B cell (primary cell): Measurements from ENCODE around the gene KLF16. TPM values are rescaled to one million over a fixed set of nuclear protein-coding genes. Genes with fewer than 3 reads are reported as not detected.
A peak's percentile ranks its signal among the peaks of the same experiment; 100 is the strongest.

ENCODE experiments used
- ATAC-seq: fragments of 200-7000 bp; cut with Tn5 transposase; one replicate; pipeline ENCODE4 v1.10.0; 2021; ENCODE audit warnings: low read depth, mild to moderate bottlenecking, moderate number of reproducible peaks, moderate library complexity
- CTCF ChIA-PET: fragments of 350-600 bp; sonication (Branson Sonifier 250); formaldehyde crosslinking; loops from one replicate; lab custom pipeline; 2021; ENCODE audit warnings: antibody characterized with exemption, inconsistent platforms; lab: Charles Lee
- POLR2A ChIA-PET: fragments of 350-600 bp; sonication (Branson Sonifier 250); formaldehyde crosslinking; loops from one replicate; lab custom pipeline; 2021; ENCODE audit warnings: antibody characterized with exemption; lab: Charles Lee
- DNase-seq: peaks from one replicate; pipeline ENCODE4 v3.0.0; 2013
- H2AFZ ChIP-seq: 2 replicates; pipeline ENCODE4 v1.6.1; 2012; ENCODE audit warnings: mild to moderate bottlenecking, low read depth, low read length; ENCODE audit not compliant: insufficient read depth, poor library complexity, severe bottlenecking
- H3K27ac ChIP-seq, 2 donors: 1 replicate in 1 of 2; 2 replicates in 1 of 2; pipeline ENCODE4 v1.5.1; 2012 to 2013; ENCODE audit warnings: low read length in 2 of 2, mild to moderate bottlenecking in 2 of 2, moderate library complexity in 1 of 2
- H3K27me3 ChIP-seq, 4 experiments: fragments of 200-600 bp in 1 of 4; sonication (generic) in 1 of 4; replicated peaks in 1 of 4; 1 replicate in 2 of 4; 2 replicates in 2 of 4; pipeline versions ENCODE4 v1.6.1 to v1.7.0; 2013 to 2016; ENCODE audit warnings: low read length in 3 of 4, mild to moderate bottlenecking in 2 of 4, mixed read lengths in 1 of 4, moderate library complexity in 1 of 4; ENCODE audit not compliant: insufficient read depth in 4 of 4, control insufficient read depth in 3 of 4; ENCODE audit errors: control extremely low read depth in 1 of 4
- H3K36me3 ChIP-seq, 2 experiments: replicated peaks in 1 of 2; 1 replicate in 1 of 2; 2 replicates in 1 of 2; pipeline versions ENCODE4 v1.6.1 to v1.7.1; 2013; ENCODE audit warnings: low read length in 1 of 2; ENCODE audit not compliant: insufficient read depth in 2 of 2, control insufficient read depth in 1 of 2; ENCODE audit errors: control extremely low read depth in 1 of 2, extremely low read depth in 1 of 2
- H3K4me1 ChIP-seq, 2 donors: fragments of 200-600 bp in 1 of 2; sonication (generic) in 1 of 2; 1 replicate in 1 of 2; 2 replicates in 1 of 2; pipeline versions ENCODE4 v1.5.1 to v1.6.1; 2013 to 2017; ENCODE audit warnings: low read length in 2 of 2; ENCODE audit not compliant: control insufficient read depth in 2 of 2, insufficient read depth in 2 of 2
- H3K4me2 ChIP-seq: replicated peaks from 2 replicates; pipeline ENCODE3; 2012; ENCODE audit warnings: mild to moderate bottlenecking, low read depth, low read length; ENCODE audit not compliant: poor library complexity, severe bottlenecking
- H3K4me3 ChIP-seq, 5 experiments: fragments of 200-600 bp in 1 of 5; sonication (generic) in 1 of 5; 1 replicate in 3 of 5; 2 replicates in 2 of 5; pipeline versions ENCODE4 v1.5.1 to v1.7.0; 2011 to 2016; ENCODE audit warnings: low read length in 4 of 5, mild to moderate bottlenecking in 4 of 5, low read depth in 2 of 5, control low read depth in 1 of 5, moderate library complexity in 1 of 5; ENCODE audit not compliant: insufficient read depth in 1 of 5; ENCODE audit errors: control extremely low read depth in 1 of 5, extremely low read depth in 1 of 5
- H3K79me2 ChIP-seq: fragments of 200-600 bp; sonication (generic); one replicate; pipeline ENCODE4 v1.6.0; 2016; ENCODE audit warnings: low read length; ENCODE audit not compliant: control insufficient read depth, insufficient read depth
- H3K9ac ChIP-seq: fragments of 200-600 bp; sonication (generic); 2 replicates; pipeline ENCODE4 v1.6.1; 2017; ENCODE audit warnings: mild to moderate bottlenecking, low read length, moderate library complexity
- H3K9me3 ChIP-seq, 3 donors: one replicate each; pipeline versions ENCODE4 v1.6.1 to v1.7.1; 2013; ENCODE audit warnings: low read length in 2 of 3; ENCODE audit not compliant: control insufficient read depth in 2 of 3, insufficient read depth in 1 of 3; ENCODE audit errors: control extremely low read depth in 1 of 3
- H4K20me1 ChIP-seq: 2 replicates; pipeline ENCODE4 v1.6.0; 2012; ENCODE audit warnings: mild to moderate bottlenecking, low read length; ENCODE audit not compliant: insufficient read depth, control insufficient read depth, poor library complexity, severe bottlenecking
- H3K27ac Mint-ChIP-seq: one replicate; pipeline ENCODE4 v1.8.0; 2021; ENCODE audit warnings: mixed read lengths
- H3K27me3 Mint-ChIP-seq: one replicate; pipeline ENCODE4 v1.8.0; 2021; ENCODE audit warnings: mixed read lengths
- H3K4me1 Mint-ChIP-seq: one replicate; pipeline ENCODE4 v1.8.0; 2021; ENCODE audit warnings: mixed read lengths
- H3K4me3 Mint-ChIP-seq: one replicate; pipeline ENCODE4 v1.8.0; 2021; ENCODE audit warnings: mixed read lengths
- H3K9me3 Mint-ChIP-seq: one replicate; pipeline ENCODE4 v1.8.0; 2022; ENCODE audit warnings: mixed read lengths; ENCODE audit not compliant: insufficient read depth
- EZH2 ChIP-seq: IDR thresholded peaks from 2 replicates; pipeline ENCODE4 v1.6.1; 2012; ENCODE audit warnings: borderline replicate concordance, low read depth, mild to moderate bottlenecking, moderate library complexity, low read length; ENCODE audit not compliant: insufficient read depth, poor library complexity, severe bottlenecking
- WGBS: methylation state at CpG from one replicate; pipeline ENCODE4 v1.1.5; 2013; ENCODE audit warnings: missing lambda C conversion rate; ENCODE audit not compliant: insufficient coverage; 5-methylcytosine and 5-hydroxymethylcytosine counted together
- intact Hi-C: fragments of 100-400 bp; cut with micrococcal nuclease; formaldehyde crosslinking; loops from one replicate; pipeline ENCODE4 v1.10.0; 2022
- polyA minus RNA-seq: library from RNA; depleted of rRNA, polyadenylated mRNA; stranded (reverse); fragments of >200 nt; gene quantifications from 2 replicates; pipeline ENCODE4 v1.2.3, GENCODE V29; 2012
- polyA plus RNA-seq: library from polyadenylated mRNA; depleted of rRNA; stranded (reverse); fragments of >200 nt; gene quantifications from 2 replicates; pipeline ENCODE4 v1.2.3, GENCODE V29; 2012
- total RNA-seq, 2 donors: library from RNA; stranded (reverse); fragments of 120-200 nt in 1 of 2; gene quantifications; 1 replicate in 1 of 2; 2 replicates in 1 of 2; pipeline versions ENCODE4 v1.2.3 to v1.2.4, GENCODE V29; 2013 to 2022
- TF ChIP-seq, protein P1 (sequence below): fragments of 200-600 bp; IDR thresholded peaks from one replicate; pipeline ENCODE4 v1.8.0; 2022; ENCODE audit warnings: antibody characterized with exemption, mild to moderate bottlenecking

KLF16 gene
- total RNA-seq (29.7 and 35.8 TPM in 2 replicates), polyA plus RNA-seq (43.5 and 49.0 TPM in 2 replicates), polyA minus RNA-seq (51.8 and 58.1 TPM in 2 replicates)
- 9.7 TPM for total RNA-seq (2013)

GRCh38 chr19:1863328-1863637, at the start of gene KLF16:
Gene KLF16 (minus strand): TSS chr19:1863579. CDS start chr19:1863497, 82 bp downstream.
- H3K9ac ChIP-seq: peak within 1 kb of the TSS; percentile 85
- ATAC-seq: no peak
- no peaks in the 10 kb centered on the region for H3K9me3 Mint-ChIP-seq
- ChIA-PET POLR2A (no interaction called here), CTCF (no interaction called here)
- H3K36me3 ChIP-seq: peaks cover 0 to 5% of the 10 kb centered on the region in 2 experiments
- peak within 1 kb of the TSS; percentile 27 to 93 (median 80) for H3K4me3 ChIP-seq
- H3K4me1 ChIP-seq: peaks cover 30 to 47% of the 10 kb centered on the region in 2 donors
- H3K9me3 ChIP-seq: no peaks in the 10 kb centered on the region
- H2AFZ ChIP-seq: peak within 1 kb of the TSS; percentile 76
- DNase-seq: no peak
- peak within 1 kb of the TSS; percentile 90 for H3K4me3 Mint-ChIP-seq
- peak within 1 kb of the TSS; percentile 94 for H3K27ac Mint-ChIP-seq
- peaks cover 43% of the 10 kb centered on the region for H4K20me1 ChIP-seq
- TF ChIP-seq, protein P1, sequence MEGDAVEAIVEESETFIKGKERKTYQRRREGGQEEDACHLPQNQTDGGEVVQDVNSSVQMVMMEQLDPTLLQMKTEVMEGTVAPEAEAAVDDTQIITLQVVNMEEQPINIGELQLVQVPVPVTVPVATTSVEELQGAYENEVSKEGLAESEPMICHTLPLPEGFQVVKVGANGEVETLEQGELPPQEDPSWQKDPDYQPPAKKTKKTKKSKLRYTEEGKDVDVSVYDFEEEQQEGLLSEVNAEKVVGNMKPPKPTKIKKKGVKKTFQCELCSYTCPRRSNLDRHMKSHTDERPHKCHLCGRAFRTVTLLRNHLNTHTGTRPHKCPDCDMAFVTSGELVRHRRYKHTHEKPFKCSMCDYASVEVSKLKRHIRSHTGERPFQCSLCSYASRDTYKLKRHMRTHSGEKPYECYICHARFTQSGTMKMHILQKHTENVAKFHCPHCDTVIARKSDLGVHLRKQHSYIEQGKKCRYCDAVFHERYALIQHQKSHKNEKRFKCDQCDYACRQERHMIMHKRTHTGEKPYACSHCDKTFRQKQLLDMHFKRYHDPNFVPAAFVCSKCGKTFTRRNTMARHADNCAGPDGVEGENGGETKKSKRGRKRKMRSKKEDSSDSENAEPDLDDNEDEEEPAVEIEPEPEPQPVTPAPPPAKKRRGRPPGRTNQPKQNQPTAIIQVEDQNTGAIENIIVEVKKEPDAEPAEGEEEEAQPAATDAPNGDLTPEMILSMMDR: no peak
- no peak for TF ChIP-seq EZH2
- H3K4me1 Mint-ChIP-seq: peaks cover 37% of the 10 kb centered on the region
- H3K27me3 Mint-ChIP-seq: no peaks in the 10 kb centered on the region
- H3K79me2 ChIP-seq: peaks cover 48% of the 10 kb centered on the region
- intact Hi-C loops: loop anchor here (5.0 kb wide), 2 partner anchors 304 to 404 kb away; no protein-coding TSS in a partner anchor
- peak within 1 kb of the TSS; percentile 98 for H3K4me2 ChIP-seq
- under 1% methylated on average over 60 of the region's 63 CpGs for WGBS
- H3K27me3 ChIP-seq: no peaks in the 10 kb centered on the region
- H3K27ac ChIP-seq: peak within 1 kb of the TSS; percentile 90 to 95

DNA sequence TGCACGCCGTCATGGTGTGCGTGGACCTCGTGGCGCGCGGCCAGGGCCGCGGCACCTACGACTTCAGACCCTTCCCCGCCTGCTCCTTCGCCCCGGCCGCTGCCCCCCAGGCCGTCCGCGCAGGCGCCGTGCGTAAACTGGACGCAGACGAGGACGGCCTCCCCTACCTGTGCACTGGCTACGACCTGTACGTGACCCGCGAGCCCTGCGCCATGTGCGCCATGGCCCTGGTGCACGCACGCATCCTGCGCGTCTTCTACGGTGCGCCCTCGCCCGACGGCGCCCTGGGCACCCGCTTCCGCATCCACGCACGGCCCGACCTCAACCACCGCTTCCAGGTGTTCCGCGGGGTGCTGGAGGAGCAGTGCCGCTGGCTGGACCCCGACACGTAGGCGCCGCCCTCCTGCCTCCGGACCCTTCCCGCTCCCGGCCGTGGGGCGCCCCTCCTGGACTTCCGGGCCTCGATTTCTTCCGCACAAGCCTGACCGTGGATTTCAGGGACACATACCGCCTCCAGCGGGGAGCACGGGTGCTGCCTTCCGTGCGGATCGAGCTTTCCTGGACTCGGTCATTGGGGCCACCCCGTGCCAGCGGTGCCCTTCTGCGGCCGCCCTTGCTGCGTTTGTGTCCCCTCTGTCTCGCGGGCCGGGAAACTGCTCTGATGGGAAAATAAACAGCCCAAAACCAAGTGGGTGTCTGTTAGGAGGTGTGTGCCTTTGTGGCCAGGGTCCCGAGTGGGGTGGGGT, 49.6 kb upstream of the KLF16 start:
- no peak overlapping the region for H3K4me2 ChIP-seq
- Mint-ChIP-seq H3K27ac (no peak overlapping the region), H3K4me3 (no peak overlapping the region), H3K4me1 (peaks cover 22% of the 10 kb centered on the region), H3K9me3 (no peaks in the 10 kb centered on the region), H3K27me3 (no peaks in the 10 kb centered on the region)
- H4K20me1 ChIP-seq: peaks cover 69% of the 10 kb centered on the region
- no peak overlapping the region for H3K9ac ChIP-seq
- no peak overlapping the region for H2AFZ ChIP-seq
- ATAC-seq (no peak), DNase-seq (no peak)
- peaks cover 0 to 28% of the 10 kb centered on the region in 2 experiments for H3K36me3 ChIP-seq
- no peak overlapping the region for H3K27ac ChIP-seq
- peaks cover 76% of the 10 kb centered on the region for H3K79me2 ChIP-seq
- ChIA-PET CTCF (interaction anchor here (1.2 kb wide), 1 partner anchor 15 kb away, joined by 3 read pairs; no protein-coding TSS in a partner anchor), POLR2A (no interaction called here)
- H3K4me1 ChIP-seq: peaks cover 20 to 28% of the 10 kb centered on the region in 2 donors
- intact Hi-C loops: no loop called here
- peaks cover 0 to 3% (median 0%) of the 10 kb centered on the region in 3 donors for H3K9me3 ChIP-seq
- 98% methylated on average over 64 of the region's 77 CpGs for WGBS
- H3K4me3 ChIP-seq: no peak overlapping the region
- H3K27me3 ChIP-seq: no peaks in the 10 kb centered on the region
- TF ChIP-seq EZH2: no peak
- TF ChIP-seq, protein P1: no peak
